ENCODE measurements around the gene MAPT.

- TF ChIP-seq, protein P1, sequence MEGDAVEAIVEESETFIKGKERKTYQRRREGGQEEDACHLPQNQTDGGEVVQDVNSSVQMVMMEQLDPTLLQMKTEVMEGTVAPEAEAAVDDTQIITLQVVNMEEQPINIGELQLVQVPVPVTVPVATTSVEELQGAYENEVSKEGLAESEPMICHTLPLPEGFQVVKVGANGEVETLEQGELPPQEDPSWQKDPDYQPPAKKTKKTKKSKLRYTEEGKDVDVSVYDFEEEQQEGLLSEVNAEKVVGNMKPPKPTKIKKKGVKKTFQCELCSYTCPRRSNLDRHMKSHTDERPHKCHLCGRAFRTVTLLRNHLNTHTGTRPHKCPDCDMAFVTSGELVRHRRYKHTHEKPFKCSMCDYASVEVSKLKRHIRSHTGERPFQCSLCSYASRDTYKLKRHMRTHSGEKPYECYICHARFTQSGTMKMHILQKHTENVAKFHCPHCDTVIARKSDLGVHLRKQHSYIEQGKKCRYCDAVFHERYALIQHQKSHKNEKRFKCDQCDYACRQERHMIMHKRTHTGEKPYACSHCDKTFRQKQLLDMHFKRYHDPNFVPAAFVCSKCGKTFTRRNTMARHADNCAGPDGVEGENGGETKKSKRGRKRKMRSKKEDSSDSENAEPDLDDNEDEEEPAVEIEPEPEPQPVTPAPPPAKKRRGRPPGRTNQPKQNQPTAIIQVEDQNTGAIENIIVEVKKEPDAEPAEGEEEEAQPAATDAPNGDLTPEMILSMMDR (IDR thresholded peaks at IDR 0.05): no peak
- TF ChIP-seq POLR2A (IDR thresholded peaks at IDR 0.05): no peak
These were observed 145.3 kb downstream of the MAPT start for GRCh38 chr17:46039592-46040186.
